Spinal cord (tissue), 10 donors: ENCODE measurements around the gene GAB3. TPM values are rescaled to one million over a fixed set of nuclear protein-coding genes. Genes with fewer than 3 reads are reported as not detected.
"Not testable (repeated sequence)": the region's sequence is repeated elsewhere in the genome, so short reads cannot be mapped to it uniquely, and the experiment has no call there.

Experiments used
- DNase-seq, 6 donors: peaks; one replicate each; pipeline versions ENCODE4 v3.0.0 to v3.0.0-alpha.2; 2013 to 2015; ENCODE audit warnings: low spot score in 6 of 6, low read depth in 4 of 6
- H3K27ac ChIP-seq: one replicate; pipeline ENCODE4 v1.5.1; 2013; ENCODE audit warnings: low read depth, low read length, control low read depth
- H3K27me3 ChIP-seq: one replicate; pipeline ENCODE4 v1.6.1; 2013; ENCODE audit warnings: low read length; ENCODE audit not compliant: control insufficient read depth, insufficient read depth
- H3K36me3 ChIP-seq: one replicate; pipeline ENCODE4 v1.6.1; 2013; ENCODE audit warnings: low read length; ENCODE audit not compliant: control insufficient read depth, insufficient read depth
- H3K4me1 ChIP-seq: one replicate; pipeline ENCODE4 v1.6.1; 2013; ENCODE audit warnings: low read length; ENCODE audit not compliant: control insufficient read depth, insufficient read depth
- H3K4me3 ChIP-seq: one replicate; pipeline ENCODE4 v1.5.1; 2013; ENCODE audit warnings: low read depth, low read length, control low read depth
- H3K9me3 ChIP-seq: one replicate; pipeline ENCODE4 v1.6.1; 2013; ENCODE audit warnings: low read length; ENCODE audit not compliant: control insufficient read depth, insufficient read depth
- WGBS: methylation state at CpG from one replicate; pipeline ENCODE4 v1.1.5; 2013; ENCODE audit warnings: missing lambda C conversion rate; ENCODE audit not compliant: insufficient coverage; 5-methylcytosine and 5-hydroxymethylcytosine counted together
- polyA plus RNA-seq, 2 donors: library from polyadenylated mRNA; unstranded; fragments of 120-200 nt; gene quantifications; one replicate each; pipeline ENCODE4 v1.2.1, GENCODE V29; 2013; ENCODE audit not compliant: insufficient read length in 2 of 2
- small RNA-seq: library from RNA; depleted of rRNA; stranded (forward); fragments of <200 nt; gene quantifications from one replicate; pipeline ENCODE3, GENCODE V24; 2014; ENCODE audit warnings: low replicate concordance
- total RNA-seq, 2 donors: library from RNA; depleted of rRNA in 1 of 2; stranded (reverse); fragments of 120-200 nt in 1 of 2; fragments of >200 nt in 1 of 2; gene quantifications; one replicate each; pipeline versions ENCODE4 v1.2.3 to v1.2.4, GENCODE V29; 2013 to 2014
- donor health status: healthy.

GAB3 gene
- total and polyA plus RNA-seq, 4 donors = 3.0 to 5.3 (median 3.7) TPM

DNA sequence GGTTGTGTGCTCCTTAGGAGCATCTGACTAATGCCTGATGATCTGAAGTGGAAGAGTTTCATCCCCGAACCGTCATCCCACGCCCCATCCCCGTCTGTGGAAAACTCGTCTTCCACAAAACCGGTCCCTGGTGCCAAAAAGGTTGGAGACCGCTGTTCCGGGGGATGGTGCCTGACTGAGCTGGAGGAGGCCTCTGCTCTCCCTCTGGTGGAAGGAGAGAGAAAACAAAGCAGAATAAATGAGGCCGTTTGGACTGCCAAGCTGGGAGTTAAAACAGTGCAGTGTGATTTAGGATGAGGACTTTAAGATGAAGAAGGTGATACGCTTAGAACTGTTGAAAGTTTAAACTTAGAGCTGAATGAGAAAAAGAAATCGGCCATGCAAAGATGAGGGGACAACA is 117.2 kb downstream of the GAB3 start:
- H3K27ac ChIP-seq, H3K9me3 ChIP-seq, H3K36me3 ChIP-seq, H3K4me3 ChIP-seq, DNase-seq, H3K27me3 ChIP-seq, H3K4me1 ChIP-seq: not testable (repeated sequence)
- WGBS = no CpG with 5 or more reads among the region's 11 CpGs

- not testable (repeated sequence) for H3K36me3 ChIP-seq, H3K4me1 ChIP-seq, H3K27ac ChIP-seq, H3K9me3 ChIP-seq, H3K4me3 ChIP-seq, DNase-seq, H3K27me3 ChIP-seq
- WGBS = no CpG with 5 or more reads among the region's 11 CpGs
Observed at GRCh38 chrX:154630949-154631348, 119.9 kb downstream of the GAB3 start.

DNA sequence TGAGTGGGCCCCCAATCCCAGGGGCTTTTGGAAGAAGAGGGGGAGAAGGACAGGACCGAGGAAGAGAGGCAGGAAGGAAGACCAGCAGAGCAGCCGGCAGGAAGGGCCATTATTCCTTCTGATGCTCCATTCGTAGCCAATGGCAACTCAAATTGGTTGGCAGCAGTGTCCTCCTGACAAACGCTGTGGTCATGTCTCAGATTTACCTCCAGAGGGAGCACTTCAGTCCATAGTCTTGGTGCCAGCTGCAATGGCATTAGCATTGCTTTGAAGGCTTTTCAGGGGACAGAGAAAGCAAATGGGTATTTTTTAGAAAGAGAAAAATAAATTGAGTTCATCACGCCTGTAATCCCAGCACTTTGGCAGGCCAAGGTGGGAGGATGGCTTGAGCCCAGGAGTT is 121.9 kb downstream of the GAB3 start:
- H3K4me3 ChIP-seq, H3K4me1 ChIP-seq, H3K9me3 ChIP-seq, H3K27ac ChIP-seq, H3K36me3 ChIP-seq, DNase-seq, H3K27me3 ChIP-seq: not testable (repeated sequence)
- no CpG with 5 or more reads among the region's 5 CpGs for WGBS

Small RNA genes lying within 50 kb of the gene (small RNA-seq; reads per million reads assigned to genes)
- gene SNORA36A = not detected

Other genes starting within 250 kb of the GAB3 start
- gene FAM3A, start 234.8 kb downstream of the GAB3 start, total RNA-seq = 10 to 100 TPM; 16.1 to 32.7 TPM
- gene FAM3A, start 234.8 kb downstream of the GAB3 start, polyA plus RNA-seq = 10 to 100 TPM; 47.2 to 60.3 TPM
- gene G6PD, start 204.2 kb downstream of the GAB3 start, total RNA-seq = 10 to 100 TPM; 18.4 to 31.1 TPM
- 10 to 100 TPM; 41.4 to 45.5 TPM for gene G6PD, start 204.2 kb downstream of the GAB3 start, polyA plus RNA-seq
- 10 to 100 TPM in 1 of 2 donors, 1 to 10 TPM in 1; 7.7 to 16.6 TPM for gene IKBKG, start 203.5 kb downstream of the GAB3 start, total RNA-seq
- gene IKBKG, start 203.5 kb downstream of the GAB3 start, polyA plus RNA-seq = 10 to 100 TPM; 23.8 to 23.9 TPM
- not detected for gene CTAG1A, start 165.9 kb downstream of the GAB3 start, total RNA-seq
- gene CTAG1A, start 165.9 kb downstream of the GAB3 start, polyA plus RNA-seq = not detected
- gene CTAG1B, start 131.8 kb downstream of the GAB3 start, total RNA-seq = not detected
- not detected for gene CTAG1B, start 131.8 kb downstream of the GAB3 start, polyA plus RNA-seq
- not detected for gene CTAG2, start 97.5 kb downstream of the GAB3 start, total RNA-seq
- gene CTAG2, start 97.5 kb downstream of the GAB3 start, polyA plus RNA-seq = not detected
- gene DKC1, start 11.8 kb upstream of the GAB3 start, total RNA-seq = 10 to 100 TPM; 20.1 to 29.4 TPM
- gene DKC1, start 11.8 kb upstream of the GAB3 start, polyA plus RNA-seq = 10 to 100 TPM; 38.6 to 42.4 TPM
- 10 to 100 TPM; 36.6 to 43.2 TPM for gene MPP1, start 54.4 kb upstream of the GAB3 start, total RNA-seq
- 10 to 100 TPM; 43.5 to 47.2 TPM for gene MPP1, start 54.4 kb upstream of the GAB3 start, polyA plus RNA-seq
- not detected for gene SMIM9, start 83.6 kb upstream of the GAB3 start, total RNA-seq
- gene SMIM9, start 83.6 kb upstream of the GAB3 start, polyA plus RNA-seq = not detected
- 1 to 10 TPM in 1 of 2 donors, under 1 TPM in 1; 0.69 to 3.7 TPM for gene F8A1, start 135.3 kb upstream of the GAB3 start, total RNA-seq
- 10 to 100 TPM; 33.1 to 33.8 TPM for gene F8A1, start 135.3 kb upstream of the GAB3 start, polyA plus RNA-seq